Small intestine (tissue), 16 donors: ENCODE data around the gene TMEM18. TPM values are rescaled to one million over a fixed set of nuclear protein-coding genes. Genes with fewer than 3 reads are reported as not detected.

Experiments
- DNase-seq, 2 donors: peaks; one replicate each; pipeline versions ENCODE4 v3.0.0 to v3.0.0-alpha.2; 2013
- FAIRE-seq: peaks from 2 replicates; lab custom pipeline; 2012; peaks lifted over from hg19 to GRCh38; lab: Jason Lieb, UNC
- H3K27ac ChIP-seq, 3 donors: one replicate each; pipeline ENCODE4 v1.5.1; 2013; ENCODE audit warnings: low read length in 2 of 3, mild to moderate bottlenecking in 2 of 3, control low read depth in 1 of 3, inconsistent platforms in 1 of 3, low read depth in 1 of 3, moderate library complexity in 1 of 3
- H3K27me3 ChIP-seq, 3 donors: one replicate each; pipeline ENCODE4 v1.6.1; 2013; ENCODE audit warnings: low read length in 3 of 3, inconsistent platforms in 1 of 3; ENCODE audit not compliant: control insufficient read depth in 3 of 3, insufficient read depth in 3 of 3
- H3K36me3 ChIP-seq, 3 donors: one replicate each; pipeline ENCODE4 v1.6.1; 2013; ENCODE audit warnings: low read length in 3 of 3, inconsistent platforms in 1 of 3, low read depth in 1 of 3, mild to moderate bottlenecking in 1 of 3, moderate library complexity in 1 of 3; ENCODE audit not compliant: control insufficient read depth in 3 of 3, insufficient read depth in 2 of 3
- H3K4me1 ChIP-seq, 3 donors: one replicate each; pipeline ENCODE4 v1.6.1; 2013; ENCODE audit warnings: low read length in 2 of 3, inconsistent platforms in 1 of 3, low read depth in 1 of 3, mild to moderate bottlenecking in 1 of 3, moderate library complexity in 1 of 3; ENCODE audit not compliant: control insufficient read depth in 3 of 3, insufficient read depth in 2 of 3
- H3K4me3 ChIP-seq, 3 donors: one replicate each; pipeline ENCODE4 v1.5.1; 2013; ENCODE audit warnings: low read length in 3 of 3, control low read depth in 1 of 3, inconsistent platforms in 1 of 3, low read depth in 1 of 3, mild to moderate bottlenecking in 1 of 3, moderate library complexity in 1 of 3
- H3K9me3 ChIP-seq, 2 donors: one replicate each; pipeline ENCODE4 v1.6.1; 2013; ENCODE audit warnings: low read depth in 1 of 2, low read length in 1 of 2; ENCODE audit not compliant: control insufficient read depth in 2 of 2, insufficient read depth in 1 of 2
- WGBS, 3 donors: extraction: QIAGEN DNeasy Blood & Tissue Kit; methylation state at CpG; one replicate each; pipeline ENCODE4 v1.1.7; 2013; 5-methylcytosine and 5-hydroxymethylcytosine counted together
- long read RNA-seq, 10 donors: transcript quantifications; one replicate each; lab custom pipeline, GENCODE V29; 2026
- polyA plus RNA-seq, 4 donors: library from polyadenylated mRNA; stranded (reverse) in 3 of 4; unstranded in 1 of 4; fragments of 200-250 nt in 3 of 4; fragments of 120-200 nt in 1 of 4; gene quantifications; one replicate each; pipeline versions ENCODE4 v1.2.1 to v1.2.3, GENCODE V29; 2013
- donor health status: healthy with polysubstance abuse.
- donor health status: control.
- donor health status: control.
- donor health status: Bipolar disorder and iron deficiency.
- donor health status: healthy.

The TMEM18 gene
- 10 to 100 TPM; 22.1 to 30.9 (median 25.8) TPM for polyA plus RNA-seq
- long read RNA-seq, donor 1 = 0 reads
- long read RNA-seq, donor 2, partial matches to known transcripts = 0 of 9 reads
- long read RNA-seq, donor 2, other reads (novel, unspliced or antisense) = 0 of 9 reads
- long read RNA-seq, donor 3, transcript TMEM18-201 (5 exons, 2,762 nt) = major isoform, 12 of 17 reads
- long read RNA-seq, donor 3, partial matches to known transcripts = 0 of 17 reads
- long read RNA-seq, donor 3, other reads (novel, unspliced or antisense) = 0 of 17 reads
- long read RNA-seq, donor 4 = 0 reads
- long read RNA-seq, donor 5, transcript TMEM18-201 (5 exons, 2,762 nt) = major isoform, 9 of 11 reads
- long read RNA-seq, donor 5, partial matches to known transcripts = 0 of 11 reads
- long read RNA-seq, donor 5, other reads (novel, unspliced or antisense) = 0 of 11 reads
- long read RNA-seq, donor 6, transcript TMEM18-208 (2 exons, 1,706 nt) = minor isoform, 5 of 47 reads
- long read RNA-seq, donor 6, transcript TMEM18-201 (5 exons, 2,762 nt) = major isoform, 15 of 47 reads
- long read RNA-seq, donor 6, partial matches to known transcripts = 24 of 47 reads
- long read RNA-seq, donor 6, other reads (novel, unspliced or antisense) = 0 of 47 reads
- long read RNA-seq, donor 7 = 0 reads
- long read RNA-seq, donor 8, partial matches to known transcripts = 0 of 2 reads
- long read RNA-seq, donor 8, other reads (novel, unspliced or antisense) = 0 of 2 reads
- long read RNA-seq, donor 9, partial matches to known transcripts = 0 of 3 reads
- long read RNA-seq, donor 9, other reads (novel, unspliced or antisense) = 0 of 3 reads
- long read RNA-seq, donor 10, transcript TMEM18-201 (5 exons, 2,762 nt) = major isoform, 16 of 21 reads
- long read RNA-seq, donor 10, partial matches to known transcripts = 0 of 21 reads
- long read RNA-seq, donor 10, other reads (novel, unspliced or antisense) = 0 of 21 reads

DNA sequence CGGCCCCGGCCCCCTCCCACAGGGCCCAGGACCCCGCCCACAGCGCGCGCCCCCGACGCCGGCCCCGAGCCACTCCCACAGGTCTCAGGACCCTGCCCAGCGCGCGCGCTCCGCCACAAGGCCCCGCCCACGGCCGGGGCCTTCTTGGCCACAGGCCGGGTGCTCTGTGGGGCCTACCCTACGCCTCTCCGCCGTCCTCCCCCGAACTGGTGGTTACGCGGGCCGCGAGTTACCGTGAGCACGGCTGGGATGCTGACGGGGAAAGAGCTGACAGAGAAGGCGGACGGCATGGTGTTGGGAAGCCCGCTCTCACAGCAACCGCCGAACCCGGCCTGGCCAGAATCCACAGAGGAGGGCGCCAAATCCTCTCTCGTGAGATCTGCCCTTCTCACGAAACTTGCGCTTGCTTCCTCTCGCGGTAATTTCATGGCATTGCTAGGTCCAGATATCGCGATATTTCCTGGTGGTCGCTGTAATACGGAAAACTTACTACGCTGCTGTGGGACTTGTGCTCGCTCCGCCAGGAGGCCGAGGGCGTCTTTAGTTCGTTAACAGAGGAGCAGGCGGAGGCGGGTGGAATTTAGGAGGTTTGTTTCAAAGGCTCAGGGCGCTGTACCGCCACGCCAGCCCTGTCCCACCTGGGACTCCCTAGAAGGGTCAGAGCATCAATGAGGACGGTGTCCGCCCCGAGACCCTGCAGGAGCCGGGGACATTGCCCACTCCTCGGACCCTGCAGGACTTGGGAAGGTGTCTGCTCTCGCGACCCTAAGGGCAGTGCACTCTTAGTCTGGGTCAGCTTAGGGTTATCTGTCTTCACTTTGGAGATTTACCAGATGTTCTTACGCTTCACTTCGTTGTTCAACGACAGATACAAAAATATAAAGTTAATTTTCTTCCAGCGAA lies at the start of gene TMEM18:
Gene TMEM18 (minus strand): TSS at position 351 of the 903 bp plus-strand sequence. CDS start 61 bp downstream, at position 290.
- no peak for FAIRE-seq
- Histone ChIP-seq H3K27me3 (no peaks in the 10 kb centered on the region), H3K36me3 (peaks cover 0 to 25% (median under 1%) of the 10 kb centered on the region in 3 donors), H3K4me1 (peaks cover 0 to 6% (median 2%) of the 10 kb centered on the region in 3 donors), H3K4me3 (peak within 1 kb of the TSS; percentile 49 to 89 (median 79)), H3K27ac (peak within 1 kb of the TSS; percentile 97 to 100 (median 99)), H3K9me3 (no peaks in the 10 kb centered on the region)
- DNase-seq = peak; percentile 97 to 99
- 0 to 1% (median 1%) methylated on average over 66 to 68 of the region's 68 CpGs for WGBS, 3 donors

DNA sequence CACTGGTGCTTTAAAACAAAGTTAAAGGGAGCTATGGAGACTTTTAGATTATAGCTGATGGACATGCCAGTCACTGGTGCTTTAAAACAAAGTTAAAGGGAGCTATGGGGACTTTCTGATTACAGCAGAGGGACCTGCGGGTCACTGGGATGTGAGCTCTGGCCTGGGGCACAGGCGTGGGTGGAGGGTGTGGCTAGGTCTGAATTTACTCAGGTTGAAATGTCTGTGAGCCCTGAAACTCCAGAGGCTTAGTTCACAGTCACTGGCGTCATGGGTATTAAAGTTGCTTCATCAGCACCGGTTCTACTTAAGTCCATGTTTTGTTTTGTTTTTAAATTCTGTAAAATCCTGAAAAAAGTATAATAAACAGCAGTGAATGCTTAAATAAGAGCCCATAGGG lies 49.0 kb upstream of the TMEM18 start:
- Histone ChIP-seq H3K27me3 (peaks cover 0 to 3% (median 0%) of the 10 kb centered on the region in 3 donors), H3K4me3 (no peak overlapping the region), H3K27ac (no peak overlapping the region), H3K36me3 (no peaks in the 10 kb centered on the region), H3K4me1 (no peaks in the 10 kb centered on the region), H3K9me3 (no peaks in the 10 kb centered on the region)
- FAIRE-seq = no peak
- no peak for DNase-seq
- WGBS, 3 donors = 32 to 57% (median 35%) methylated on average over 4 of the region's 4 CpGs

DNA sequence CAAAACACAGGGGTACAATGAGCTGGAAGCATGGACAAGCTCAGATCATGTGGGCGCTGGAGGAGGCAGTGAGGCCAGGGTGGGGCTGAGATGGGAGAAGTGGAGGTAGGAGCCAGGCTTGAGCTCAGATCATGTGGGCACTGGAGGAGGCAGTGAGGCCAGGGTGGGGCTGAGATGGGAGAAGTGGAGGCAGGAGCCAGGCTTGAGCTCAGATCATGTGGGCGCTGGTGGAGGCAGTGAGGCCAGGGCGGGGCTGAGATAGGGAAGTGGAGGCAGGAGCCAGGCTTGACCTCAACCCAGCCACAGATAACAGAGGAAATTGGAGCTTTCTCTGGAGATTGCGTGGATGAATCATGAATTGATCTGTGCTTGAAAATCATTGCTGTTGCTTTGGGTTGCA lies 48.3 kb upstream of the TMEM18 start:
- Histone ChIP-seq H3K9me3 (no peaks in the 10 kb centered on the region), H3K36me3 (no peaks in the 10 kb centered on the region), H3K4me3 (no peak overlapping the region), H3K27ac (no peak overlapping the region), H3K4me1 (no peaks in the 10 kb centered on the region), H3K27me3 (no peaks in the 10 kb centered on the region)
- DNase-seq (no peak), FAIRE-seq (no peak)
- 64 to 84% (median 76%) methylated on average over 4 of the region's 4 CpGs for WGBS, 3 donors

DNA sequence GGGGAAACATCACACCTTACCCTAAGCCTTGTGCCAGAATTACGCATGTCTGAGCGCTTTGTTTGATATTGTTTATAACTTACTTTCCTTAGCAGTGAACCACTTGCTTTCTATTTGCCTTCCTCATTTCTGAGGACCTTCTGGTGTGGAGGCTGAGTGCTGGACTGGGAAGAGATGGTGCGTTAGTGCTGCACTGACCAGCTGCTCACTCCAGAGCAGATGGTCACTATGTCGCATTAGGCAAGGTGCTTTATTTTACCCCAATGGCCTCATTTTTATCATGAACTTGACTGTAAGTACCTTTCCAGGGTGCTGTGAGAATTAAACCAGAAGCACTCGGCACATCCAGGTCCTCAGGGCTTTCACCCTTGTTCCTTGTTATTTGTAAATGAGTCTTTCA lies 46.6 kb upstream of the TMEM18 start:
- Histone ChIP-seq H3K27me3 (no peaks in the 10 kb centered on the region), H3K27ac (no peak overlapping the region), H3K4me3 (no peak overlapping the region), H3K9me3 (no peaks in the 10 kb centered on the region), H3K4me1 (no peaks in the 10 kb centered on the region), H3K36me3 (no peaks in the 10 kb centered on the region)
- 79 to 92% (median 81%) methylated on average over 5 of the region's 5 CpGs for WGBS, 3 donors
- DNase-seq = no peak
- FAIRE-seq = no peak

DNA sequence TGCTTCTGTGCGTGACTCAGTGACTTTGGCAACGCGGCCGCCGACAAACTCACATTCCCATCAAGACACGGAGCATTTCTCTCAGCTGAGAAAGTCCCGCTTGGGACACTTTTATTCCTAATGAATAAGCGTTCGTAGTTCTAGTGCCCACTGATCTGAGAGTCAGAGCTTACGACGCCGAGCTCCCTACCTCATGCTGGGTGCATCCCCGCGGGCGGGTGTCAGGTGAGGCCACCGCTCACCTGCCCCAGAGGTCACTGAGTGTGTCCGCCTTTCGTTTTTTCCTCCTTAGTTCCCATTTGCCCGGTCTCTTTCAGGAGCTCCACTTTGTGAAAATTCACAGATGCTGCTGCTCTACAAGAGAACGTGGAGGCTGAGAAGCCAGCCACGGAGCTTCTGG lies 43.6 kb upstream of the TMEM18 start:
- Histone ChIP-seq H3K27ac (no peak overlapping the region), H3K9me3 (no peaks in the 10 kb centered on the region), H3K4me3 (no peak overlapping the region), H3K4me1 (no peaks in the 10 kb centered on the region), H3K36me3 (no peaks in the 10 kb centered on the region), H3K27me3 (no peaks in the 10 kb centered on the region)
- WGBS, 3 donors = 84 to 88% (median 84%) methylated on average over 21 of the region's 21 CpGs
- FAIRE-seq = no peak
- DNase-seq = no peak

DNA sequence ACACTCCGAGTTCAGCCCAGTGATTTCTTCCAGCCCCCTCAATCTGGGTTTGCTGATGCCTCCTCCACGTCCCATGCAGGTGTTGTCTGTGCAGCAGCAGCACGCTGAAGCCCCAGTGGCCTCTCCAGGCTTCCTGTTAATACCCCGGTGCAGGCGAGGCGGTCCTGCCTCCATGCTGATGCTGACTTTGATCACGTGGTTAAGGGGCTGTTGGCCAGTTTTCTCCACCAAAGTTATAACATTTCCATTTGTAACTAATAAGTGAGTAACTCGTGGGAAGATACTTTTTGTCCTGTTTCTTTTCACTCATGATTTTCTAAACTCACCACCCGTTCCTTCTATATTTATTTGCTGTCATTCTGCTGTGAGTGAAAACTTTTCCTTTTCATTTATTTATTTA lies 42.5 kb upstream of the TMEM18 start:
- WGBS, 3 donors = 47 to 61% (median 53%) methylated on average over 9 of the region's 9 CpGs
- no peaks in the 10 kb centered on the region for H3K4me1 ChIP-seq
- H3K36me3 ChIP-seq = no peaks in the 10 kb centered on the region
- DNase-seq (no peak), FAIRE-seq (no peak)
- no peaks in the 10 kb centered on the region for H3K9me3 ChIP-seq
- peaks cover 0 to 2% (median 0%) of the 10 kb centered on the region in 3 donors for H3K27me3 ChIP-seq
- H3K27ac ChIP-seq = no peak overlapping the region
- no peak overlapping the region for H3K4me3 ChIP-seq

DNA sequence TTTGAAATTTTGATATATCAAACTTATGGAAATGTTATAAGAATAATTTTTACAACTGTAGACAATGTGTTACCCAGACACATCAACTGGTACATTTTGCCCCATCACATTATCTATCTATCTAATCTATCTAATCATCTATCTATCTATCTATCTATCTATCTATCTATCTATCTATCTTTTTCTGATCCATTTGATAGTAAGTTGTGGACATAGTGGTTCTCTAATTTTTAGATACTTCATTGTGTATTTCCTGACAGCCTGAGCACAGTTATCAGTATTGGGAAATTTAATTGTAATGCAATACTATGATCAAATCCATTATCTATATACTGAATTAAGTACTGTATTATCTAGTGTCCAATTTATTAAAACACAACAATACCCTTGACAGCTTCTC lies 42.0 kb upstream of the TMEM18 start:
- Histone ChIP-seq H3K27ac (no peak overlapping the region), H3K27me3 (peaks cover 0 to 2% (median 0%) of the 10 kb centered on the region in 3 donors), H3K9me3 (no peaks in the 10 kb centered on the region), H3K36me3 (no peaks in the 10 kb centered on the region), H3K4me1 (no peaks in the 10 kb centered on the region), H3K4me3 (no peak overlapping the region)
- FAIRE-seq (no peak), DNase-seq (no peak)
